ENCODE data around the gene ACP2. TPM values are rescaled to one million over a fixed set of nuclear protein-coding genes. Genes with fewer than 3 reads are reported as not detected.

The ACP2 gene
- total RNA-seq, 1 donor from 2014 or later, result 11.5 TPM

GRCh38 chr11:47278769-47279168 lies 30.2 kb upstream of the ACP2 start:
- Histone ChIP-seq H3K36me3 (ENCODE audit: control insufficient read depth in 3 of 3, insufficient read depth in 3 of 3, low read length in 3 of 3) (peaks cover 67 to 76% (median 75%) of the 10 kb centered on the region in 3 donors), H3K27ac (ENCODE audit: low read depth, low read length) (no peak overlapping the region), H3K27me3 (ENCODE audit: control insufficient read depth in 3 of 3, insufficient read depth in 3 of 3, low read length in 3 of 3) (no peaks in the 10 kb centered on the region)

GRCh38 chr11:47278058-47278457 lies 29.4 kb upstream of the ACP2 start:
- no peaks in the 10 kb centered on the region for H3K9me3 ChIP-seq (ENCODE audit: control insufficient read depth in 3 of 3, low read length in 3 of 3)
- no peak overlapping the region for H3K27ac ChIP-seq (ENCODE audit: low read depth, low read length)
- no peak overlapping the region for H3K4me3 ChIP-seq (ENCODE audit: low read length in 3 of 3)
- H3K9ac ChIP-seq (ENCODE audit: low read depth in 1 of 3, low read length in 3 of 3), result no peak overlapping the region
- peaks cover 61 to 76% (median 74%) of the 10 kb centered on the region in 3 donors for H3K36me3 ChIP-seq (ENCODE audit: control insufficient read depth in 3 of 3, insufficient read depth in 3 of 3, low read length in 3 of 3)
- peaks cover 1 to 12% (median 7%) of the 10 kb centered on the region in 3 donors for H3K4me1 ChIP-seq (ENCODE audit: control insufficient read depth in 3 of 3, insufficient read depth in 3 of 3, low read length in 3 of 3)
- H3K27me3 ChIP-seq (ENCODE audit: control insufficient read depth in 3 of 3, insufficient read depth in 3 of 3, low read length in 3 of 3), result no peaks in the 10 kb centered on the region

More at GRCh38 chr11:47278769-47279168, 30.2 kb upstream of the ACP2 start:
- Histone ChIP-seq H3K4me1 (ENCODE audit: control insufficient read depth in 3 of 3, insufficient read depth in 3 of 3, low read length in 3 of 3) (peaks cover 0 to 5% (median 3%) of the 10 kb centered on the region in 3 donors), H3K9ac (ENCODE audit: low read depth in 1 of 3, low read length in 3 of 3) (no peak overlapping the region), H3K4me3 (ENCODE audit: low read length in 3 of 3) (no peak overlapping the region), H3K9me3 (ENCODE audit: control insufficient read depth in 3 of 3, low read length in 3 of 3) (no peaks in the 10 kb centered on the region)

GRCh38 chr11:47276923-47277322 lies 28.3 kb upstream of the ACP2 start:
- Histone ChIP-seq H3K36me3 (ENCODE audit: control insufficient read depth in 3 of 3, insufficient read depth in 3 of 3, low read length in 3 of 3) (peaks cover 52 to 66% (median 66%) of the 10 kb centered on the region in 3 donors), H3K4me3 (ENCODE audit: low read length in 3 of 3) (no peak overlapping the region), H3K9ac (ENCODE audit: low read depth in 1 of 3, low read length in 3 of 3) (no peak overlapping the region), H3K9me3 (ENCODE audit: control insufficient read depth in 3 of 3, low read length in 3 of 3) (no peaks in the 10 kb centered on the region), H3K27ac (ENCODE audit: low read depth, low read length) (no peak overlapping the region), H3K4me1 (ENCODE audit: control insufficient read depth in 3 of 3, insufficient read depth in 3 of 3, low read length in 3 of 3) (peaks cover 13 to 23% (median 19%) of the 10 kb centered on the region in 3 donors), H3K27me3 (ENCODE audit: control insufficient read depth in 3 of 3, insufficient read depth in 3 of 3, low read length in 3 of 3) (no peaks in the 10 kb centered on the region)

- Histone ChIP-seq H3K9me3 (ENCODE audit: control insufficient read depth in 3 of 3, low read length in 3 of 3) (no peaks in the 10 kb centered on the region), H3K27me3 (ENCODE audit: control insufficient read depth in 3 of 3, insufficient read depth in 3 of 3, low read length in 3 of 3) (no peaks in the 10 kb centered on the region), H3K27ac (ENCODE audit: low read depth, low read length) (no peak overlapping the region), H3K4me1 (ENCODE audit: control insufficient read depth in 3 of 3, insufficient read depth in 3 of 3, low read length in 3 of 3) (peaks cover 27 to 38% (median 33%) of the 10 kb centered on the region in 3 donors), H3K36me3 (ENCODE audit: control insufficient read depth in 3 of 3, insufficient read depth in 3 of 3, low read length in 3 of 3) (peaks cover 40 to 49% (median 48%) of the 10 kb centered on the region in 3 donors), H3K4me3 (ENCODE audit: low read length in 3 of 3) (no peak overlapping the region), H3K9ac (ENCODE audit: low read depth in 1 of 3, low read length in 3 of 3) (no peak overlapping the region)
Observed at GRCh38 chr11:47274495-47275235, 26.1 kb upstream of the ACP2 start.

GRCh38 chr11:47272706-47273105 lies 24.1 kb upstream of the ACP2 start:
- H3K4me1 ChIP-seq (ENCODE audit: control insufficient read depth in 3 of 3, insufficient read depth in 3 of 3, low read length in 3 of 3), result peaks cover 39 to 55% (median 49%) of the 10 kb centered on the region in 3 donors
- peak overlapping the region; percentile 93 for H3K27ac ChIP-seq (ENCODE audit: low read depth, low read length)
- peak overlapping the region in 1 of 3 donors; percentile 12 for H3K9ac ChIP-seq (ENCODE audit: low read depth in 1 of 3, low read length in 3 of 3)
- no peaks in the 10 kb centered on the region for H3K27me3 ChIP-seq (ENCODE audit: control insufficient read depth in 3 of 3, insufficient read depth in 3 of 3, low read length in 3 of 3)
- H3K36me3 ChIP-seq (ENCODE audit: control insufficient read depth in 3 of 3, insufficient read depth in 3 of 3, low read length in 3 of 3), result peaks cover 28 to 38% (median 35%) of the 10 kb centered on the region in 3 donors
- peak overlapping the region in 2 of 3 donors; percentile 46 to 52 for H3K4me3 ChIP-seq (ENCODE audit: low read length in 3 of 3)
- no peaks in the 10 kb centered on the region for H3K9me3 ChIP-seq (ENCODE audit: control insufficient read depth in 3 of 3, low read length in 3 of 3)

GRCh38 chr11:47271961-47272661 lies 23.5 kb upstream of the ACP2 start:
- H3K4me3 ChIP-seq (ENCODE audit: low read length in 3 of 3), result peak overlapping the region; percentile 39 to 52 (median 46)
- H3K4me1 ChIP-seq (ENCODE audit: control insufficient read depth in 3 of 3, insufficient read depth in 3 of 3, low read length in 3 of 3), result peaks cover 39 to 55% (median 49%) of the 10 kb centered on the region in 3 donors
- H3K27me3 ChIP-seq (ENCODE audit: control insufficient read depth in 3 of 3, insufficient read depth in 3 of 3, low read length in 3 of 3), result no peaks in the 10 kb centered on the region
- H3K9me3 ChIP-seq (ENCODE audit: control insufficient read depth in 3 of 3, low read length in 3 of 3), result no peaks in the 10 kb centered on the region
- peaks cover 24 to 34% (median 30%) of the 10 kb centered on the region in 3 donors for H3K36me3 ChIP-seq (ENCODE audit: control insufficient read depth in 3 of 3, insufficient read depth in 3 of 3, low read length in 3 of 3)
- peak overlapping the region; percentile 93 for H3K27ac ChIP-seq (ENCODE audit: low read depth, low read length)
- H3K9ac ChIP-seq (ENCODE audit: low read depth in 1 of 3, low read length in 3 of 3), result peak overlapping the region; percentile 25 to 57 (median 52)

- H3K9ac ChIP-seq (ENCODE audit: low read depth in 1 of 3, low read length in 3 of 3), result peak overlapping the region; percentile 5 to 63 (median 57)
- H3K27ac ChIP-seq (ENCODE audit: low read depth, low read length), result peak overlapping the region; percentile 93
- peak overlapping the region in 2 of 3 donors; percentile 57 to 88 for H3K4me3 ChIP-seq (ENCODE audit: low read length in 3 of 3)
- H3K36me3 ChIP-seq (ENCODE audit: control insufficient read depth in 3 of 3, insufficient read depth in 3 of 3, low read length in 3 of 3), result peaks cover 17 to 26% (median 22%) of the 10 kb centered on the region in 3 donors
- H3K9me3 ChIP-seq (ENCODE audit: control insufficient read depth in 3 of 3, low read length in 3 of 3), result no peaks in the 10 kb centered on the region
- H3K4me1 ChIP-seq (ENCODE audit: control insufficient read depth in 3 of 3, insufficient read depth in 3 of 3, low read length in 3 of 3), result peaks cover 39 to 55% (median 49%) of the 10 kb centered on the region in 3 donors
- no peaks in the 10 kb centered on the region for H3K27me3 ChIP-seq (ENCODE audit: control insufficient read depth in 3 of 3, insufficient read depth in 3 of 3, low read length in 3 of 3)
Observed at GRCh38 chr11:47271328-47271727, 22.7 kb upstream of the ACP2 start.

- Histone ChIP-seq H3K4me3 (ENCODE audit: low read length in 3 of 3) (peak overlapping the region; percentile 61 to 88 (median 83)), H3K9me3 (ENCODE audit: control insufficient read depth in 3 of 3, low read length in 3 of 3) (no peaks in the 10 kb centered on the region), H3K9ac (ENCODE audit: low read depth in 1 of 3, low read length in 3 of 3) (peak overlapping the region; percentile 59 to 92 (median 77)), H3K4me1 (ENCODE audit: control insufficient read depth in 3 of 3, insufficient read depth in 3 of 3, low read length in 3 of 3) (peaks cover 39 to 55% (median 49%) of the 10 kb centered on the region in 3 donors), H3K36me3 (ENCODE audit: control insufficient read depth in 3 of 3, insufficient read depth in 3 of 3, low read length in 3 of 3) (peaks cover 9 to 22% (median 15%) of the 10 kb centered on the region in 3 donors), H3K27me3 (ENCODE audit: control insufficient read depth in 3 of 3, insufficient read depth in 3 of 3, low read length in 3 of 3) (no peaks in the 10 kb centered on the region), H3K27ac (ENCODE audit: low read depth, low read length) (peak overlapping the region; percentile 93)
Observed at GRCh38 chr11:47270331-47271271, 22.0 kb upstream of the ACP2 start.

- Histone ChIP-seq H3K36me3 (ENCODE audit: control insufficient read depth in 3 of 3, insufficient read depth in 3 of 3, low read length in 3 of 3) (peaks cover 5 to 16% (median 9%) of the 10 kb centered on the region in 3 donors), H3K27ac (ENCODE audit: low read depth, low read length) (peak within 1 kb of the TSS; percentile 93), H3K4me3 (ENCODE audit: low read length in 3 of 3) (peak within 1 kb of the TSS; percentile 76 to 88 (median 87)), H3K9ac (ENCODE audit: low read depth in 1 of 3, low read length in 3 of 3) (peak within 1 kb of the TSS; percentile 84 to 93 (median 92)), H3K9me3 (ENCODE audit: control insufficient read depth in 3 of 3, low read length in 3 of 3) (no peaks in the 10 kb centered on the region), H3K4me1 (ENCODE audit: control insufficient read depth in 3 of 3, insufficient read depth in 3 of 3, low read length in 3 of 3) (peaks cover 39 to 55% (median 49%) of the 10 kb centered on the region in 3 donors), H3K27me3 (ENCODE audit: control insufficient read depth in 3 of 3, insufficient read depth in 3 of 3, low read length in 3 of 3) (no peaks in the 10 kb centered on the region)
Observed at GRCh38 chr11:47269829-47270305, 21.3 kb upstream of the ACP2 start, which contains the start of gene MADD. Gene MADD, plus strand, starts transcription at chr11:47270133.
